Neuron (in vitro differentiated cells): ENCODE results near the gene ZNF511.
A peak's percentile ranks its signal among the peaks of the same experiment; 100 is the strongest.
"Not testable (repeated sequence)": the region's sequence is repeated elsewhere in the genome, so short reads cannot be mapped to it uniquely, and the experiment has no call there.

ENCODE experiments used
- H2AFZ ChIP-seq: one replicate; pipeline ENCODE4 v1.6.1; 2013; ENCODE audit warnings: low read depth, mild to moderate bottlenecking, inconsistent platforms, low read length, moderate library complexity
- H3K27me3 ChIP-seq: one replicate; pipeline ENCODE4 v1.6.1; 2013; ENCODE audit warnings: low read length; ENCODE audit not compliant: insufficient read depth
- H3K36me3 ChIP-seq: one replicate; pipeline ENCODE4 v1.6.1; 2013; ENCODE audit warnings: low read length; ENCODE audit not compliant: insufficient read depth
- H3K4me1 ChIP-seq: one replicate; pipeline ENCODE4 v1.6.1; 2013; ENCODE audit warnings: low read length; ENCODE audit not compliant: insufficient read depth
- H3K4me3 ChIP-seq: 2 replicates; pipeline ENCODE4 v1.5.1; 2013; ENCODE audit warnings: mild to moderate bottlenecking, low read length, moderate library complexity
- H3K9me3 ChIP-seq: one replicate; pipeline ENCODE4 v1.6.1; 2013; ENCODE audit warnings: low read length

ZNF511 gene

GRCh38 chr10:133316732-133317131 lies 8.0 kb downstream of the ZNF511 start:
- Histone ChIP-seq H3K9me3 (no peaks in the 10 kb centered on the region), H3K4me3 (no peak overlapping the region), H3K4me1 (no peaks in the 10 kb centered on the region), H2AFZ (no peak overlapping the region), H3K36me3 (peaks cover 5% of the 10 kb centered on the region), H3K27me3 (no peaks in the 10 kb centered on the region)

- H3K4me3 ChIP-seq, result peak overlapping the region; percentile 52
- H3K4me1 ChIP-seq, result no peaks in the 10 kb centered on the region
- H2AFZ ChIP-seq, result no peak overlapping the region
- no peaks in the 10 kb centered on the region for H3K27me3 ChIP-seq
- no peaks in the 10 kb centered on the region for H3K9me3 ChIP-seq
- no peaks in the 10 kb centered on the region for H3K36me3 ChIP-seq
Measured at GRCh38 chr10:133318494-133319127, 9.9 kb downstream of the ZNF511 start.

- not testable (repeated sequence) for H3K4me1 ChIP-seq, H3K4me3 ChIP-seq, H3K36me3 ChIP-seq, H3K27me3 ChIP-seq, H3K9me3 ChIP-seq, H2AFZ ChIP-seq
Measured at GRCh38 chr10:133320852-133321422, 12.2 kb downstream of the ZNF511 start.

GRCh38 chr10:133322064-133322709 lies 13.5 kb downstream of the ZNF511 start:
- not testable (repeated sequence) for H3K9me3 ChIP-seq, H2AFZ ChIP-seq, H3K4me3 ChIP-seq, H3K36me3 ChIP-seq
- Histone ChIP-seq H3K27me3 (peaks cover 16% of the 10 kb centered on the region), H3K4me1 (peaks cover 15% of the 10 kb centered on the region)

GRCh38 chr10:133324198-133324792 lies 15.6 kb downstream of the ZNF511 start:
- peak overlapping the region; percentile 2 for H3K4me3 ChIP-seq

GRCh38 chr10:133324857-133325260 lies 16.1 kb downstream of the ZNF511 start:
- H3K4me1 ChIP-seq, result peaks cover 19% of the 10 kb centered on the region
- H3K4me3 ChIP-seq, result peak overlapping the region; percentile 50
- H2AFZ ChIP-seq, result peak overlapping the region; percentile 76
- no peaks in the 10 kb centered on the region for H3K9me3 ChIP-seq
- H3K36me3 ChIP-seq, result no peaks in the 10 kb centered on the region
- H3K27me3 ChIP-seq, result peaks cover 36% of the 10 kb centered on the region

More at GRCh38 chr10:133324198-133324792, 15.6 kb downstream of the ZNF511 start:
- no peaks in the 10 kb centered on the region for H3K36me3 ChIP-seq
- H3K4me1 ChIP-seq, result peaks cover 15% of the 10 kb centered on the region
- no peak overlapping the region for H2AFZ ChIP-seq
- H3K9me3 ChIP-seq, result no peaks in the 10 kb centered on the region
- H3K27me3 ChIP-seq, result peaks cover 36% of the 10 kb centered on the region

GRCh38 chr10:133325440-133326222 lies 16.9 kb downstream of the ZNF511 start:
- H3K4me1 ChIP-seq, result peaks cover 19% of the 10 kb centered on the region
- no peaks in the 10 kb centered on the region for H3K9me3 ChIP-seq
- no peaks in the 10 kb centered on the region for H3K36me3 ChIP-seq
- H3K27me3 ChIP-seq, result peaks cover 36% of the 10 kb centered on the region
- H2AFZ ChIP-seq, result peak overlapping the region; percentile 76
- peak overlapping the region; percentile 50 for H3K4me3 ChIP-seq

- Histone ChIP-seq H3K27me3 (peaks cover 40% of the 10 kb centered on the region), H3K4me3 (peak overlapping the region; percentile 50), H3K36me3 (no peaks in the 10 kb centered on the region), H3K4me1 (peaks cover 19% of the 10 kb centered on the region), H3K9me3 (no peaks in the 10 kb centered on the region), H2AFZ (peak overlapping the region; percentile 76)
Measured at GRCh38 chr10:133326223-133326551, 17.5 kb downstream of the ZNF511 start.

GRCh38 chr10:133326745-133327650 lies 18.3 kb downstream of the ZNF511 start:
- Histone ChIP-seq H3K27me3 (peaks cover 40% of the 10 kb centered on the region), H3K4me1 (peaks cover 19% of the 10 kb centered on the region), H3K36me3 (no peaks in the 10 kb centered on the region), H2AFZ (no peak overlapping the region), H3K4me3 (no peak overlapping the region), H3K9me3 (peaks cover under 1% of the 10 kb centered on the region)

GRCh38 chr10:133327651-133328357 lies 19.1 kb downstream of the ZNF511 start:
- H3K27me3 ChIP-seq, result peaks cover 40% of the 10 kb centered on the region
- H2AFZ ChIP-seq, result no peak overlapping the region
- H3K9me3 ChIP-seq, result peaks cover 7% of the 10 kb centered on the region
- no peak overlapping the region for H3K4me3 ChIP-seq
- H3K4me1 ChIP-seq, result peaks cover 19% of the 10 kb centered on the region
- no peaks in the 10 kb centered on the region for H3K36me3 ChIP-seq

- Histone ChIP-seq H3K4me1 (peaks cover 19% of the 10 kb centered on the region), H2AFZ (no peak overlapping the region), H3K9me3 (peaks cover 9% of the 10 kb centered on the region), H3K27me3 (peaks cover 40% of the 10 kb centered on the region), H3K36me3 (no peaks in the 10 kb centered on the region), H3K4me3 (no peak overlapping the region)
Measured at GRCh38 chr10:133328358-133329343, 19.9 kb downstream of the ZNF511 start.
